Measurements from ENCODE around the gene SLC29A3.

GRCh38 chr10:71338728-71339495 lies 19.9 kb downstream of the SLC29A3 start:
- TF ChIP-seq POLR2AphosphoS5 (IDR thresholded peaks at IDR 0.05; ENCODE audit: low read depth) (no peak), REST (IDR thresholded peaks at IDR 0.05; ENCODE audit: unreplicated experiment) (no peak), CTCF (conservative IDR thresholded peaks at IDR 0.05; ENCODE audit: low read depth in 2 of 2) (no peak), EZH2 (IDR thresholded peaks at IDR 0.05; ENCODE audit: low read depth, unreplicated experiment) (no peak), CREB1 (CRISPR knock-in tag; IDR thresholded peaks at IDR 0.05; ENCODE audit: low read depth) (no peak), JUNB (IDR thresholded peaks at IDR 0.05; ENCODE audit: unreplicated experiment) (no peak), ZNF331 (CRISPR knock-in tag; IDR thresholded peaks at IDR 0.05; ENCODE audit: low read depth) (no peak), EZH2phosphoT487 (IDR thresholded peaks at IDR 0.05; ENCODE audit: unreplicated experiment) (no peak), ZNF114 (CRISPR knock-in tag; IDR thresholded peaks at IDR 0.05) (no peak), NANOG (IDR thresholded peaks at IDR 0.05; ENCODE audit: borderline replicate concordance) (no peak), STAT1 (IDR thresholded peaks at IDR 0.05; ENCODE audit: unreplicated experiment) (no peak)

Measured in GM23338 (cell line).